Body of pancreas (tissue), 4 donors: ENCODE measurements around the gene PDZD2.

Experiments
- CTCF ChIP-seq, 7 experiments: fragments of 450-650 bp in 4 of 7; fragments of 200-600 bp in 3 of 7; sonication (generic) in 3 of 7; IDR thresholded peaks; one replicate each; pipeline ENCODE4 v1.5.1; 2016 to 2019; ENCODE audit warnings: antibody characterized with exemption in 7 of 7
- POLR2A ChIP-seq, 3 donors: fragments of 450-650 bp; IDR thresholded peaks; one replicate each; pipeline ENCODE4 v1.6.1; 2016; ENCODE audit warnings: antibody characterized with exemption in 3 of 3, mild to moderate bottlenecking in 2 of 3

- TF ChIP-seq CTCF (IDR thresholded peaks at IDR 0.05) (no peak), POLR2A (IDR thresholded peaks at IDR 0.05) (no peak)
Observed at GRCh38 chr5:31948006-31948405, 309.1 kb downstream of the PDZD2 start.
